GM12878 (cell line): ENCODE measurements around the gene SLC38A8.

Experiments
- CHD4 ChIP-seq: fragments of 200-600 bp; sonication (generic); IDR thresholded peaks from 2 replicates; pipeline ENCODE4 v1.6.1; 2016; ENCODE audit warnings: mild to moderate bottlenecking
- EGR1 ChIP-seq, 2 experiments: IDR thresholded peaks; 1 replicate in 1 of 2; 2 replicates in 1 of 2; pipeline ENCODE4 v1.6.1; 2011 to 2012; ENCODE audit warnings: low read depth in 2 of 2, low read length in 2 of 2, borderline replicate concordance in 1 of 2, mild to moderate bottlenecking in 1 of 2, moderate library complexity in 1 of 2
- EP300 ChIP-seq, 2 experiments: fragments of 150-350 bp in 1 of 2; IDR thresholded peaks; 2 replicates each; pipeline ENCODE4 v1.6.1; 2011 to 2012; ENCODE audit warnings: low read depth in 2 of 2, low read length in 2 of 2, borderline replicate concordance in 1 of 2, improper control_type of control experiment in 1 of 2, inconsistent platforms in 1 of 2; ENCODE audit not compliant: control insufficient read depth in 1 of 2
- EZH2 ChIP-seq: IDR thresholded peaks from 2 replicates; pipeline ENCODE4 v1.6.1; 2012; ENCODE audit warnings: low read depth, mild to moderate bottlenecking, control low read depth, inconsistent platforms, low read length, borderline replicate concordance; ENCODE audit not compliant: control insufficient read depth
- NFIC ChIP-seq: IDR thresholded peaks from 2 replicates; pipeline ENCODE4 v1.6.1; 2012; ENCODE audit warnings: low read depth, mild to moderate bottlenecking, inconsistent platforms, low read length, moderate library complexity
- POLR2AphosphoS5 ChIP-seq: IDR thresholded peaks from 2 replicates; pipeline ENCODE4 v1.6.1; 2011; ENCODE audit warnings: mild to moderate bottlenecking, low read length, inconsistent platforms
- ZBED1 ChIP-seq: IDR thresholded peaks from 2 replicates; pipeline ENCODE4 v1.6.1; 2016; ENCODE audit warnings: borderline replicate concordance
- ZNF217 ChIP-seq: fragments of 450-650 bp; IDR thresholded peaks from 2 replicates; pipeline ENCODE4 v1.6.1; 2017; ENCODE audit warnings: antibody characterized with exemption, mild to moderate bottlenecking
- TF ChIP-seq, protein P1 (sequence below): IDR thresholded peaks from 2 replicates; pipeline ENCODE4 v1.6.1; 2011; ENCODE audit warnings: low read depth, mild to moderate bottlenecking, low read length, moderate library complexity, borderline replicate concordance; ENCODE audit errors: extremely low read depth
- TF ChIP-seq, protein P2 (sequence below), 3 experiments: IDR thresholded peaks in 2 of 3; conservative IDR thresholded peaks in 1 of 3; 2 replicates each; pipeline ENCODE4 v1.5.1; 2011; ENCODE audit warnings: low read depth in 3 of 3, low read length in 3 of 3, mild to moderate bottlenecking in 3 of 3, control low read depth in 2 of 3, moderate library complexity in 2 of 3, inconsistent platforms in 1 of 3, mixed read lengths in 1 of 3; ENCODE audit not compliant: control insufficient read depth in 2 of 3, insufficient read depth in 1 of 3; ENCODE audit errors: extremely low read depth in 1 of 3

DNA sequence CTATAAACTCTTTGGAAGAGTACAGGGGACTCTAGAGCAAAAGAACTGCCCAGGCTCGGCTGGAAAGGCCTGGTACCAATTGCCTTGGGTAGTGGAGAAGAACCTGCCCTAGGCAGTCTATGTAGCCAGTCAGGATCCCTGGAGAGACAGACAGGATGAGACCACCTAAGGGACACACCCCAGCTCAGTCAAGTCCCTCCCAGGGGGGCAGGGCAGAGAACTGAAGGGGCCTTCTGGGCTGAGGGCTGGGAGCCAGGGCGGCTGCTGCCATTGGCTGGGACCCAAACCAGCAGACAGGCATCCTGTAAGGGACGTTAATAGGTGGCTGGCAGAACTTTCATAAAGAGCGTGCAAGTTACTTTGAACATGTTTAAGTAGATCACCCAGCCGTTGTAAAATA lies 12.8 kb upstream of the SLC38A8 start:
- TF ChIP-seq EGR1 (IDR thresholded peaks at IDR 0.05; ENCODE audit: borderline replicate concordance in 1 of 2, low read depth in 2 of 2, low read length in 2 of 2), result no peak
- no peak for TF ChIP-seq EP300 (IDR thresholded peaks at IDR 0.05; ENCODE audit: borderline replicate concordance in 1 of 2, control insufficient read depth in 1 of 2, low read depth in 2 of 2, low read length in 2 of 2)
- TF ChIP-seq POLR2AphosphoS5, result no peak
- no peak for TF ChIP-seq CHD4
- TF ChIP-seq NFIC, result no peak
- TF ChIP-seq EZH2, result no peak
- TF ChIP-seq, protein P1, sequence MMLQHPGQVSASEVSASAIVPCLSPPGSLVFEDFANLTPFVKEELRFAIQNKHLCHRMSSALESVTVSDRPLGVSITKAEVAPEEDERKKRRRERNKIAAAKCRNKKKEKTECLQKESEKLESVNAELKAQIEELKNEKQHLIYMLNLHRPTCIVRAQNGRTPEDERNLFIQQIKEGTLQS, result no peak
- TF ChIP-seq ZNF217, result no peak
- TF ChIP-seq, protein P2, sequence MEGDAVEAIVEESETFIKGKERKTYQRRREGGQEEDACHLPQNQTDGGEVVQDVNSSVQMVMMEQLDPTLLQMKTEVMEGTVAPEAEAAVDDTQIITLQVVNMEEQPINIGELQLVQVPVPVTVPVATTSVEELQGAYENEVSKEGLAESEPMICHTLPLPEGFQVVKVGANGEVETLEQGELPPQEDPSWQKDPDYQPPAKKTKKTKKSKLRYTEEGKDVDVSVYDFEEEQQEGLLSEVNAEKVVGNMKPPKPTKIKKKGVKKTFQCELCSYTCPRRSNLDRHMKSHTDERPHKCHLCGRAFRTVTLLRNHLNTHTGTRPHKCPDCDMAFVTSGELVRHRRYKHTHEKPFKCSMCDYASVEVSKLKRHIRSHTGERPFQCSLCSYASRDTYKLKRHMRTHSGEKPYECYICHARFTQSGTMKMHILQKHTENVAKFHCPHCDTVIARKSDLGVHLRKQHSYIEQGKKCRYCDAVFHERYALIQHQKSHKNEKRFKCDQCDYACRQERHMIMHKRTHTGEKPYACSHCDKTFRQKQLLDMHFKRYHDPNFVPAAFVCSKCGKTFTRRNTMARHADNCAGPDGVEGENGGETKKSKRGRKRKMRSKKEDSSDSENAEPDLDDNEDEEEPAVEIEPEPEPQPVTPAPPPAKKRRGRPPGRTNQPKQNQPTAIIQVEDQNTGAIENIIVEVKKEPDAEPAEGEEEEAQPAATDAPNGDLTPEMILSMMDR (IDR thresholded peaks at IDR 0.05 in 2 of 3, conservative IDR thresholded peaks at IDR 0.05 in 1 of 3; ENCODE audit: control insufficient read depth in 2 of 3, extremely low read depth in 1 of 3, insufficient read depth in 1 of 3, low read depth in 3 of 3, low read length in 3 of 3), result no peak
- no peak for TF ChIP-seq ZBED1
